Measurements from ENCODE around the gene PAF1. TPM values are rescaled to one million over a fixed set of nuclear protein-coding genes. Genes with fewer than 3 reads are reported as not detected.

The PAF1 gene
- polyA plus RNA-seq, 1 donor (not counting 4 experiments of a cell fraction or from before 2014, with no cell fraction given), result 39.4 TPM

GRCh38 chr19:39384839-39385568 lies 5.9 kb downstream of the PAF1 start:
- peaks cover 55 to 58% of the 10 kb centered on the region in 2 experiments for H3K36me3 ChIP-seq (ENCODE audit: control insufficient read depth in 2 of 2, extremely low read depth in 1 of 2, insufficient read depth in 2 of 2, low read length in 2 of 2)
- no peak for FAIRE-seq

GRCh38 chr19:39382991-39383828 lies 7.7 kb downstream of the PAF1 start:
- Histone ChIP-seq H3K36me3 (ENCODE audit: control insufficient read depth in 2 of 2, extremely low read depth in 1 of 2, insufficient read depth in 2 of 2, low read length in 2 of 2) (peaks cover 41 to 49% of the 10 kb centered on the region in 2 experiments), H3K79me2 (ENCODE audit: control insufficient read depth, insufficient read depth, low read length) (no peaks in the 10 kb centered on the region), H2AFZ (ENCODE audit: control insufficient read depth, low read length) (no peak overlapping the region), H3K9ac (ENCODE audit: control insufficient read depth, extremely low read depth, insufficient read depth, low read length) (no peak overlapping the region), H3K4me1 (ENCODE audit: control insufficient read depth, extremely low read depth, insufficient read depth, low read length) (peaks cover 7% of the 10 kb centered on the region), H4K20me1 (ENCODE audit: control insufficient read depth, extremely low read depth, insufficient read depth, low read length) (peaks cover 3% of the 10 kb centered on the region), H3K4me3 (ENCODE audit: control insufficient read depth in 2 of 3, extremely low read depth in 1 of 3, insufficient read depth in 2 of 3, low read depth in 1 of 3, low read length in 3 of 3) (no peak overlapping the region), H3K4me2 (ENCODE audit: control insufficient read depth, extremely low read depth, insufficient read depth, low read depth, low read length) (no peak overlapping the region), H3K27me3 (ENCODE audit: control insufficient read depth, extremely low read depth, insufficient read depth, low read length) (no peaks in the 10 kb centered on the region), H3K9me1 (ENCODE audit: control insufficient read depth, extremely low read depth, insufficient read depth, low read length) (no peaks in the 10 kb centered on the region), H3K27ac (ENCODE audit: control insufficient read depth, insufficient read depth, low read length) (no peak overlapping the region), H3K9me3 (ENCODE audit: control insufficient read depth, low read depth, low read length) (no peaks in the 10 kb centered on the region)
- no peak for FAIRE-seq
- dilution Hi-C loops (cut with MboI; ENCODE audit: extremely low pct_ligation_motif_present, low sequenced_read_pairs), result no loop called here
- TF ChIP-seq EZH2 (IDR thresholded peaks at IDR 0.05; ENCODE audit: low read length) (no peak), CTCF (optimal IDR thresholded peaks at IDR 0.05 in 1 of 3, IDR thresholded peaks at IDR 0.05 in 1 of 3, conservative IDR thresholded peaks at IDR 0.05 in 1 of 3; ENCODE audit: extremely low read depth in 1 of 3, insufficient read depth in 2 of 3, low read length in 3 of 3) (no peak)
- DNase-seq (ENCODE audit: low read depth, low spot score), result no peak

More at GRCh38 chr19:39384839-39385568, 5.9 kb downstream of the PAF1 start:
- TF ChIP-seq CTCF (optimal IDR thresholded peaks at IDR 0.05 in 1 of 3, IDR thresholded peaks at IDR 0.05 in 1 of 3, conservative IDR thresholded peaks at IDR 0.05 in 1 of 3; ENCODE audit: extremely low read depth in 1 of 3, insufficient read depth in 2 of 3, low read length in 3 of 3), result no peak
- TF ChIP-seq EZH2 (IDR thresholded peaks at IDR 0.05; ENCODE audit: low read length), result no peak
- H3K4me3 ChIP-seq (ENCODE audit: control insufficient read depth in 2 of 3, extremely low read depth in 1 of 3, insufficient read depth in 2 of 3, low read depth in 1 of 3, low read length in 3 of 3), result no peak overlapping the region
- dilution Hi-C loops (cut with MboI; ENCODE audit: extremely low pct_ligation_motif_present, low sequenced_read_pairs), result no loop called here
- H3K9me1 ChIP-seq (ENCODE audit: control insufficient read depth, extremely low read depth, insufficient read depth, low read length), result peaks cover 2% of the 10 kb centered on the region
- H3K27me3 ChIP-seq (ENCODE audit: control insufficient read depth, extremely low read depth, insufficient read depth, low read length), result no peaks in the 10 kb centered on the region
- H3K9ac ChIP-seq (ENCODE audit: control insufficient read depth, extremely low read depth, insufficient read depth, low read length), result no peak overlapping the region
- no peak overlapping the region for H2AFZ ChIP-seq (ENCODE audit: control insufficient read depth, low read length)
- H4K20me1 ChIP-seq (ENCODE audit: control insufficient read depth, extremely low read depth, insufficient read depth, low read length), result peaks cover 3% of the 10 kb centered on the region
- H3K9me3 ChIP-seq (ENCODE audit: control insufficient read depth, low read depth, low read length), result no peaks in the 10 kb centered on the region
- peaks cover 11% of the 10 kb centered on the region for H3K4me1 ChIP-seq (ENCODE audit: control insufficient read depth, extremely low read depth, insufficient read depth, low read length)
- H3K27ac ChIP-seq (ENCODE audit: control insufficient read depth, insufficient read depth, low read length), result no peak overlapping the region
- DNase-seq (ENCODE audit: low read depth, low spot score), result no peak
- no peak overlapping the region for H3K4me2 ChIP-seq (ENCODE audit: control insufficient read depth, extremely low read depth, insufficient read depth, low read depth, low read length)
- peaks cover 5% of the 10 kb centered on the region for H3K79me2 ChIP-seq (ENCODE audit: control insufficient read depth, insufficient read depth, low read length)

Measured in keratinocyte (primary cell).